GM12864 (cell line): ENCODE data around the gene KCNG3.
A peak's percentile ranks its signal among the peaks of the same experiment; 100 is the strongest.

Source experiments
- DNase-seq: peaks from one replicate; pipeline ENCODE4 v3.0.0-alpha.2; 2011; ENCODE audit warnings: low read depth
- H3K4me3 ChIP-seq: 2 replicates; pipeline ENCODE4 v1.5.1; 2011; ENCODE audit warnings: mild to moderate bottlenecking, low read depth, low read length, control low read depth
- CTCF ChIP-seq: IDR thresholded peaks from 2 replicates; pipeline ENCODE4 v1.5.1; 2011; ENCODE audit warnings: low read depth, mild to moderate bottlenecking, moderate library complexity, low read length, control low read depth, inconsistent platforms; ENCODE audit errors: missing control alignments

The KCNG3 gene

GRCh38 chr2:42503291-42503690 lies 9.5 kb upstream of the KCNG3 start:
- no peak overlapping the region for H3K4me3 ChIP-seq
- DNase-seq, result no peak
- TF ChIP-seq CTCF, result no peak

GRCh38 chr2:42498497-42498896 lies 4.7 kb upstream of the KCNG3 start:
- no peak for DNase-seq
- H3K4me3 ChIP-seq, result no peak overlapping the region
- no peak for TF ChIP-seq CTCF

GRCh38 chr2:42495611-42496010 lies 1.8 kb upstream of the KCNG3 start:
- DNase-seq, result no peak
- H3K4me3 ChIP-seq, result no peak overlapping the region
- TF ChIP-seq CTCF, result no peak

GRCh38 chr2:42495234-42495581 lies 1.4 kb upstream of the KCNG3 start:
- H3K4me3 ChIP-seq, result no peak overlapping the region; the same call in 1 of the 2 replicates
- no peak for TF ChIP-seq CTCF
- DNase-seq, result no peak

GRCh38 chr2:42494355-42495233 lies 812 bp upstream of the KCNG3 start:
- peak overlapping the region; percentile 55 for H3K4me3 ChIP-seq
- DNase-seq, result peak; percentile 52
- TF ChIP-seq CTCF, result peak; percentile 92

GRCh38 chr2:42492691-42493467 lies 903 bp downstream of the KCNG3 start:
- H3K4me3 ChIP-seq, result no peak overlapping the region
- DNase-seq, result no peak
- no peak for TF ChIP-seq CTCF
